Urothelium cell line (cell line): ENCODE results near the gene FNDC3B.
A peak's percentile ranks its signal among the peaks of the same experiment; 100 is the strongest.

Experiments used
- DNase-seq: peaks from one replicate; pipeline ENCODE4 v3.0.0; 2011; ENCODE audit warnings: low spot score, mixed read lengths
- FAIRE-seq: peaks from 2 replicates; lab custom pipeline; 2011; peaks lifted over from hg19 to GRCh38; lab: Jason Lieb, UNC

FNDC3B gene

DNA sequence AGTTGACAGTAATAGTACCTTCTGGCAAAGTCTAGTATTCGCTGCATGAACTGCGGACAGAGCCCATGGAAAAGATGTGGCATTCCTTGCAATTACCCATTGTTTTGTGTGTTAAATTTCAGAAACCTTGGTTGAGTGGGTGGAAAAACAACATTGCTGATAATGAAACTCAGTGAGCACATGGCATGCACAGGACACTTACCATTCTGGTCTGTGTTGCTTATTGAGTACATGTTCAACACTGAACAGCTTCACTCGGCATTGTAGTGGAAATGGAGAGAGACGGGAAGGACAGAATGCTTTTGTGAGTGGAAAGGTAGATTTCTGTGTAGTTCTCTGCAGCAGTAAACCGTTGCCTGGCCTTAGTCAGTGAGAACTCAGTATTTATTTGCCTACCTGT lies 165.3 kb downstream of the FNDC3B start:
- no peak for FAIRE-seq

DNA sequence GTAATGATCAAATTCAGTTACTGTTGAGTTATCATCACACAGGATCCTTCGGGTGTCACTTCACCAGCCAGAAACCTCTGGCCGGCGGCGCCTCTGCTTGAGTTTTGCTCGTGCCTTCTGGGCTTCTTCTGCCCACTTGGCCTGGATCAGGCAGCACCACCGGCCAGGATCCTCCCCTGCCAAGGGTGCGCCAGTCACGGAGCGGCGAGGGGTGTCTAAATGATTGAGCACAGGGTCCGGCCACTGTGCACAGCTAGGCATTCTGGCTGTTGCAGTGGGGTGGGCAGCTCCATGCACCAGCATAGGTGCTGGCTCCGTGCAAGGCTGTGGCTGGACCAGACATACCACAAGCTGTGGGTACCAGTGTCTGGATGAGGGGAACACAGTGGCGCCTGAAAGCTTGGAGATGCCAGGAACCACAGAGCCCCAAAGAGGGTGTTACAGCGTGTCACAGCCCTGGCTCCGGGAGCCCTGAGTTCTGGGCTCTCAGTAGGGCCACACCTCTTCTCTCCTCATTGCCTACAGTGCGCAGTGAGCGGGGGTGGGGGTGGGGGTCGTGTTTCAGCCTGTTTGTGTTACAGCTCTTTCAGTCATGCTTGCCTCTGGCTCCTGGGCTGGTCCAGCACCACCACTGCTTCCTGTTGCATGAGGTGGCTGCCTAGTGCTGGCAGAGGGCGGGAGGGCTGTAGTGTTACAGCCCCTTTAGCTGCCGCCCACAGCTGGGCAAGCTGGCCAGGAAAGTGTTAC lies 169.4 kb downstream of the FNDC3B start:
- no peak for FAIRE-seq
- DNase-seq: no peak

More for the DNA sequence above, 165.3 kb downstream of the FNDC3B start:
- DNase-seq: no peak

DNA sequence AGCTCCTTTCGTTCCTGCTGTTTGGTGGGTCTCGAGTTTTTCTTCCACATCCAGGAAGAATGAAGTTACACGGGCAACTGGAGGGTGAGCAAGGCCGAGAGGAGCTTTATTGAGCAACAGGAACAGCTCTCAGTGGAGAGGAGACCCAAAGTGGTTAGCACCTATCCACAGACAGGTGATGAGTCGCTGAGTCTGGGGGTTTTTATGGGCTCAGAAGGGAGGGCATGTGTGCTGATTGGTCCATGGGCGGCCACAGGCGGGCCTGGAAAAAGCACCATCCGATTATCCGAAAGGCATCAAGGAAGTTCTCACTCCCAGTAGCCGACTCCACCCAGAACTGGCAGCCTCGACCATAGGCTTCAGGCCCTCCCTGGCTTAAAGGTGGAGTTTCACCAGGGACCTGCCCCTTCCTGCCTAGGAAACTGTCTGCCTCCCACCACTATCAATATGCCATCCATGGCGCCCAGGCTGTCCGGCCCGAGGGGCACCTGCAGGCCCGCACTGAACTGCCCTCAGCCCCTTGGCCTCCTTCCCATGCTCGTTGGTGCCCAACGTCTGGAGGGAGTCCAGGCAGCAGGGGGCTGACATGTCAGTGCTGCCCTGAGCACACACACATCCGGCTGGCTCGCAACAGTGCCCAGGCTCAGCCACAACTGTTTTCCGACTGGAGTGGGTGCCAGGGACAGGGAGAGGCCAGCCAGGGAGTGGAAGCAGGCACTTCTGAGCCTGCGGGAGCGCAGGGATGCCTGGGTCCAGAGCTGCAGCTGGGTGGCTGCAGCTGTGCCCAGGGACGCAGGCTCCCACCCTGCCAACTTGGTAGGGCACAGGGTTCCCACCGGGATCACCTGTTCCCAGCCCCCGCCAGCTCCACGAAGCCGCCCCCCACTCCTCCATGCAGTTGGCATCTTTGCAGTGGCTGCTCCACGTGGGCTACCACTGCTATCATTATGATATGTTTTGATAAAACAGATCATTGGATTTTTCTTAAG lies 170.2 kb downstream of the FNDC3B start:
- DNase-seq (no peak), FAIRE-seq (no peak)

DNA sequence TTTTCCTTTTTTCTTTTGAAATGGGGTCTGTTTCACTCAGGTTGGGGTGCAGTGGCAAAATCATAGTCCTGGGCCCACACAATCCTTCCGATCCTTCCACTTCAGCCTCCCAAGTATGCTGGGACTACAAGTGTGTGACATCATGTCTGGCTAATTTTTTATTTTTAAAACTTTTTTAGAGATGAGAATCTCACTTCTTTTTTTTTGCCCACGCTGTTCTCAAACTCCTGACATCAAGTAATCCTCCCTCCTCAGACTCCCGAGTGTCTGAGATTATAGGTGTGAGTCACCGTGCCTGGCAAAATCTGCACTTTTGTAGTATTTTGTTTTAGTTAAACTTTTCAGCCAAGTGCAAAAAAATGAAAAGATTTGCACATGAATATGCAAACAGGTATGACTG lies 171.0 kb downstream of the FNDC3B start:
- no peak for DNase-seq
- no peak for FAIRE-seq

DNA sequence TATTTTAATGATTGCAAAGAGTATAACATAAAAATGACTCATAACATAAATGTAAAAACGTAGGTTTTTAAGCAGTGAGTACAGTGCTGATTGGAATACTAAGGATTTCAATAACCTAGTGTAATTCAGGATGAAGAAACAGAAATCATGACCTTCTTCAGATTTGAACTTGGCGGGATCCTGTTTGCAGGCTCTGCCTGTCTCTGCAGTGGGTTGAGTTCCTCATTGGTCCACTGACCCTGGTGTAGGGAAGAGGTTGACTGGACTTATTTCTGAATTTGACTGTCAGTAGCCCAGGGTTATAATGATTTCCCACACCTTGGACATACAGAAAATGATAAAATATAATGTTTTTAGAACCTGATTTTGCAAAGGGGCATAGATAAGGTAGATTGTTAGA lies 171.7 kb downstream of the FNDC3B start:
- no peak for FAIRE-seq

DNA sequence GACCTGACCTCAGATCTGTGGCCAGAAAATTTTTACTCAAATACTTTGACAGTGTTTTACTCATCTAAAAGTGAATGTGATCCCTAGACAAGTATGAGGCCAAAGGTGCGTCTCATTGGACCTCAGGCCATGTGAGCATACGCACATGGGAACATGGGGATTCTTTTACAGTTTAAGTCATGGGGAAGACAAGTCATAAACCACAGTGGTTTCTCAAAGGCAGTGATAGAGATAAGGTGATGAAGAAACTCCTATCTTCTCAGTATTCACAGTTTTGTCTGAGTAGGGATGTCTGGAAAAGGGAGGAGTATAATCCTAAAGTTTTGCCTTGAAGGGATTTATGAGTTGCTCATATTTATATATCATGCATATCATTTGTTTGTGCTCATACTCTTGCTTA lies 173.8 kb downstream of the FNDC3B start:
- DNase-seq: no peak
- no peak for FAIRE-seq

More for the DNA sequence above, 171.7 kb downstream of the FNDC3B start:
- no peak for DNase-seq

DNA sequence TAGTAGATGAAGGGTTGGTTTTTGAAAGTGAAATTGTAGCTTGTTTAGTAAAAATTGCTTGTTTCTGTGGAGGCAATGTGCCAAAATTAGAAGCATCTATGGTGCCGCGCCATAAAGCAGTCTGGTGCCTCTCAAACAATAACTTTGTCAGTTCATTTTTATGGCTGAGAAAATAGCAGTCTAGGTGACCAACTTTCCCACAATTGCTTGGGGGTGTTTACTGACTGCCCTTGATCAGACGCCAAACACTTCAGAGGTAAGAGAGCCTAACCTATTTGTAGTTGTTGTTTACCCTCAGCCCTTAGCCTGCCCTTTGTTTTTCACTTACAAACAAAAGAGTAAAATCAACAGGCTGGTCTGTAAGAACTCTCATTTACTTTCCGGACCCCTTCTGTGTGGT lies 174.5 kb downstream of the FNDC3B start:
- DNase-seq (no peak), FAIRE-seq (no peak)

DNA sequence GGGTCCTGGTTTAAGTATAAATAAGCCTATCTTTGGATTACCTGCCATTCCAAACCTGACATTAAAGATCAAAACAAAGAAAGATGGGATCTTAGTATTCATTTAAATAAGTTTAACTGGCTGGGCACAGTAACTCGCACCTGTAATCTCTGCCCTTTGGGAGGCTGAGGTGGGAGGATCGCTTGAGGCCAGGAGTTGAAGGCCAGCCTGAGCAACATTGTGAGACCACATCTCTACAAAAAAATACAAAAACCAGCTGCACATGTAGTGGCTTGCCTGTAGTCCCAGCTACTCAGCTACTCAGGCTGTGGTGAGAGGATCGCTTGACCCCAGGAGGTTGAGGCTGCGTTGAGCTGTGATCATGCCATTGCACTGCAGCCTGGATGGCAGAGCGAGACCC lies 176.9 kb downstream of the FNDC3B start:
- FAIRE-seq (no peak), DNase-seq (no peak)

DNA sequence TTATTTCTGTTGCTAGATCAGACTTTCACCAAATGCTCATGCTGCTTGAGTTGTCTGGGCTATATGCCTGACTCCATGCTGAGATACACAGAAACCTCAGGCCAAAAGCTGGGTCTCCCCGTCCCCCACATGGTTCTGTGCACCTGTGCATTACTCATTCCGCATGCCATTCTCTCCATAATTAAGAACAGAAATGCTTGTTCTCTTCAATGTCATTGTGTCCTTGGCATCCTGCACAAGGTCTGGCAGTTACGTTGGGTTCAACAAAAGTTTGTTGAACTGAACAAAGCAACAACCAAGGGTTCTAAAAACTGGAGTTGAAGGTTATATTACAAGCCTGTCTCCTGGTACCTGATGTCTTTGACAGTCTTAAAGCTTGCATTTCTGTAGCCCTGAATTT lies 177.5 kb downstream of the FNDC3B start:
- DNase-seq: no peak
- no peak for FAIRE-seq

DNA sequence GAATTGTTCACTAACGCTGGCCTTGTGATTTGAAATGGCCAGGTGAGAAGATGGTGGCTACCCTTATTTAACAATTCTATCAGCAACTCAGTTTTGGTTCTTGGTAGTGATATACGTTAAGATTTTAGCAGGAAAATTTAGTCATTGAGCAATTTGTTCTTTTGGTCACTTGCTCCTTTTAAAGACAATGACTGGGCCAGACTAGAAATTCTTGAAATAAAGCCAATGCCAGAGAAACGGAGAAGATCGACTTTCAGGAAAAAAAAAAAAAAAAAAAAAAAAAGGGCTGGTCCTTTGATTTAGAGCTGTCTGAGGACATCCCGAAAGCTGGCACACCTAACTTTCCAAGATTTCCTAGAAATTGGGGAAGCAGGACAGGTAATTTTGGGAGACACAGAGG lies 178.5 kb downstream of the FNDC3B start:
- no peak for FAIRE-seq
- DNase-seq: peak; percentile 21

DNA sequence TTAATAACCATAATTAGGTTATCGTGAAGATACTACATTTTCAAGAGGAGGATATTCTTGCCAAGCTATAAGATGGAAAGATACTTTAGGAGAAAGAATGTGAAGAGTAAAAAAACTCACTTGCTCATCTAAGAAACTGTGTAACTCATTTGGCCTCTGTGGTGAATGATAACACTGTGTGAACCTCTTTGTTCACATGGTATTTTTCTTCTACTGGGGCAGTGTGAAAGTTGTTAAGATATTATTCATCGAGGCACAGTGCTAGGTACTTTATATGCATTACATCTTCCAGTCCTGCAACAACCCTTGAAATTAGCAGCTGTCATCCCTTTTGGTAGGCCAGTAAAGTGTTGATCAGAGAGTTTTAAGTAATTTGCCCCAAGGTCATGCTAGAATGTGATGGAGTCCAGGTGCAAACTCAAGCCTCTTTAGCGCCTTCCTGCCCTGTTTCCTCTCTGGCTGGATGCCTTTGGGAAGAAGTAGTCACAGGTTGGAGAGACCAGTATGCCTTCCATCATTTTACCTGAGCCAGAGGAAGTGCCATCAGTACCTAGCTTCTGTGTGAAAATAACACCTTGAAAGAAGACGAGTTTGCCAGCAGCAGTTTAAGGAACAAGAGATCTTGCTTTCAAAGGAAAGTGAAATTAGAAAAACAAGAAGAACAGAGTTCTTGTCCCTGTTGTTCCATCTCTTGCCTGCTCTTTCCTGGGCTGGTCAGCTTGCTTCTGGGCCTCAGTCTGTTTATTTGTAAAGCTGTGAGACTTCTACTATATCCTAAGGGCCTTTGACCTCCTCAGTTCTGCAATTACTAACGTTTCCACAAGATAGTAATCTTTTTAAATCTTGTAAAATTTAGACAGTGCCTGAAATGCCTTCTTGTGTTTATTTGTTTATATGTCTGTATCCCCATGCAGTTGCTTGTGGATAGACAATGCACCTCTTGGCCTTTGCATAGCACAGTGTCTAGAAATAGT lies 179.3 kb downstream of the FNDC3B start:
- no peak for DNase-seq
- no peak for FAIRE-seq

DNA sequence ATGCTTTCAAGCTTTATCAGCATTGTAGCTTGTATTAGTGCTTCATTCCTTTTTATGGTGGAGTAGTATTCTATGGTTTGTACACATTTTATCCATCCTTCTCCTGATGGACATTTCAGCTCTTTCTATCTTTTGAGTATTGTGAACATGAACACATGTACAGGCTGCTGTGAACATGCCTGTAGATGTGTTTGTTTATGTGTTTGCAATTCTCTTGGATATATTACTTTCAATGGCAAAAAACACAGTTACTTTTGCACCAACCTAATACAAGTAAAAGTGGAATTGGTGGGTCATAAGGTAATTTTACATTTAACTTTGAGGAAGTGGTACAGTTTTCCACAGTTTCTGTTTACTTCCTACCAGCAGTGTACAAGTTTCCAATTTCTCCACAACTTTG lies 180.4 kb downstream of the FNDC3B start:
- DNase-seq (no peak), FAIRE-seq (no peak)

DNA sequence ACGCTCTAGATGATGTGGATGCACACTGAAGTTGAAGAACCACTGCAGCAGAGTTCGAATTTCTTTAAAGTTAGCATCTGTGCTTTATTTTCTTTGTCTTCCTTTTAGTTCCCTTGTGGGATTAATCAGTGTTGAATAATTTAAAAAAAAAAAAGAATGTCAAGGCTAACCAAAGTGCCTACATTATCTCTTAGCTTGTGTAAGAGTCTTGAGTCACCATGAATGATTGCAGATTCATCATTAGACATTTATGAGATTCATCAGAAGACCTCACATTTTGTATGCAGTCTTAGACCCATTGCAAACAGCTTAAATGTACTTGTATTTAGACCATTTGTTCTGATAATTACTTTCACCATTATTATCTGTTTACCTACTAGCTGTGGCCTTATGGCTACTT lies 182.2 kb downstream of the FNDC3B start:
- FAIRE-seq (no peak), DNase-seq (no peak)

DNA sequence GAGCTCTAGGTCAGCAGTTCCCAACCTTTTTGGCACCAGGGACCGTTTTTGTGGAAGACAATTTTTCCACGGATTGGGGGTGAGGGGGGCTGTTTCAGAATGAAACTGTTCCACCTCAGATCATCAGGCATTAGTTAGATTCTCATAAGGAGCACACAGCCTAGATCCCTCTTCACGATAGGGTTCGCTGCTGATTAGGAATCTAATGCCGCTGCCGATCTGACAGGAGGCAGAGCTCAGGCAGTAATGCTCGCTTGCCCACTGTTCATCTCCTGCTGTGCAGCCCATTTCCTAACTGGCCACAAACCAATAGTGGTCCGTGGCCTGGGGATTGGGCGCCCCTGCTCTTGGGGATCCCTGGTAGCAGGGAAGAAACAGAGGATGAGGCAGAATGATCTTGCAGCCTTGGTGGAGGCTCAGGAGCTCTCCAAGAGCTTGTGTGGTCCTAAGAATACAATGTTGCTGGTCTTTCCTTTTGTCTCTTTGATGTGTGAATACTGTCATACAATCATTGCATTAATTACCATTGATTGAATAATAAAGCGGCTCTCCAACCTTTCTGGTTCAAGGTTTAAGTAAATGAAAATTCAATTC lies 183.2 kb downstream of the FNDC3B start:
- no peak for DNase-seq
- FAIRE-seq: no peak

DNA sequence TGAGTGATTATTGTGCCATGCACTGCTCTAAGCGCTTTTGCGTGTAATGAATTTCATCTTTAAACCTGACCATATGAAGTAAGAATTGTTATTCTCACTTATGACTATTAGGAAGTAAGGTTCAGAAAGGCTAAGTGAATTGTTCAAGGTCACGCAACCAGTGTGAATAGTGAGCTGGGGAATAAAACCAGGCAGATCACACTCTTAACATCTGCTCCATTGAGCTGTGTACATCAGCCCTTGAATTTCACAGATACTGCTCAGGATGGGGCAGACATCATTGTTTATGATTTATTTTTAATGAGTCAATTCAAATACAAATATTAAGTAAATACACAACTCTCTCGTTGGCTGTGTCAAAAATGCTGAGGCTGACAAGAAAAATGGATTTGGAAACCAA lies 184.5 kb downstream of the FNDC3B start:
- FAIRE-seq (no peak), DNase-seq (no peak)

DNA sequence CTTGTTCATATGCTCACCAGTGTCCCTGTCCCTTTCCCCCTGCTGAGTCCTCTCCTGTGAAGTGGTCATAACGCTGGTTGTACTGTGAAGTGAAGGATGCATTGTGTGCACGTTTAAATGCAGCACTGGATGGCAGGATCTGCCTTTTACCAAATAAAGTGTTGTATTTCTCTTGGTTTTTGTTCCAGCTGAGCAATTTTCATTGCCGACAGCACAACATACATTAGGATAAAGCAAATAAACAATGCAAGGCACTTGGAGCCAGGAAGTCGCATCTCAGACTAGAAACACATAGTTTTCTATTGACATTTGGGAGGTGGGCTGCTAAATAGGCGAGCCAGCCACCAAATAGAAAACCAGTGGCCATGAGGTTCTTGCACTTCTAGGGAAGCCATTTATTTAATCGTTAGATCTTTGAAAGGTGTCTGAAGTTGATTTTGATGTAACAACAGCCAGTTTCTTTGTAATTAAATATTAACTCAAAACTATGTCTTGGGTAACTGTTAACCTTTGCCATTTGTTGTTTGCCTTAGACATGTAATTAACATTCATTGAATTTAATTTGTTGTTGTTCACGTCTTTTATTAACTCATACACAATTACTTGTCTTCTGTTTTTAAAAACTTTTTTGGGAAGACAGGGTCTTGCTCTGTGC lies 185.3 kb downstream of the FNDC3B start:
- DNase-seq (no peak), FAIRE-seq (no peak)

DNA sequence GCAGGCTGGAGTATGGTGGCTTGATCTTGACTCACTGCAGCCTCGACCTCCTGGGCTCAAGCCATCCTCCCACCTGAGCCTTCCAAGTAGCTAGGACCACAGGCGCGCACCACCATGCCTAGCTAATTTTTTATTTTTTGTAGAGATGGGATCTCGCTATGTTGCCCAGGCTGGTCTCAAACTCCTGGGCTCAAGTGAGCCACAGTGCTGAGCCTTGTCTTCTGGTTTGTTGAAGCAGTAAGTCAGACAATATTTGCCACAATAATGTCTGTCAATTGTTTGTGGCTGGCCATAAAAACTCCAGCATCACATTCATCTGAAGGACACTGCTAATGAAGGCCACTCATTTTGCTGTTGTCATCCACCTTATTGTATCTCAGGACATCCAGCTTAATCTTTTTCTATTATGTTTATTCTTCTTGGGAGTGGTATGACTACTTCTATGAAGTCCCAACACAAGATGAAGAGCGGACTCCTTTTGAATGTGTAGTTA lies 185.9 kb downstream of the FNDC3B start:
- FAIRE-seq (no peak), DNase-seq (no peak)

DNA sequence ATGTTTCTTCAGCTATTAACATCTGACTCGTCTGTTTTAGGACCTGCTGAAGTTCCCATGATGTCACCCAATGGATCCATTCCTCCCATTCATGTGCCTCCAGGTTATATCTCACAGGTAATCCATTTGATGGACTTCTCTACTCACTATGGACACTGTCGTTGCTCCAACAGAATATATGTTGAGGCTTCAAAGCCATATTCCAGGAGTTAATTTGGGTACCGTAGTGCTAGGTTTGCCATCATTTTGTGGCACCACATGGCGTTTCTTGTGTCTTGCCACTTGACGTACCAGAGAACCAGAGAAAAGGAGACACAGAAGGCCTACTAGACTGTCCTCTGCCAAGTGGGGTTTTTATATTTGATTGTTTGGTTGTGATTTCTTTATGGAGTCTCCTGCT lies 187.5 kb downstream of the FNDC3B start:
- no peak for DNase-seq
- no peak for FAIRE-seq

DNA sequence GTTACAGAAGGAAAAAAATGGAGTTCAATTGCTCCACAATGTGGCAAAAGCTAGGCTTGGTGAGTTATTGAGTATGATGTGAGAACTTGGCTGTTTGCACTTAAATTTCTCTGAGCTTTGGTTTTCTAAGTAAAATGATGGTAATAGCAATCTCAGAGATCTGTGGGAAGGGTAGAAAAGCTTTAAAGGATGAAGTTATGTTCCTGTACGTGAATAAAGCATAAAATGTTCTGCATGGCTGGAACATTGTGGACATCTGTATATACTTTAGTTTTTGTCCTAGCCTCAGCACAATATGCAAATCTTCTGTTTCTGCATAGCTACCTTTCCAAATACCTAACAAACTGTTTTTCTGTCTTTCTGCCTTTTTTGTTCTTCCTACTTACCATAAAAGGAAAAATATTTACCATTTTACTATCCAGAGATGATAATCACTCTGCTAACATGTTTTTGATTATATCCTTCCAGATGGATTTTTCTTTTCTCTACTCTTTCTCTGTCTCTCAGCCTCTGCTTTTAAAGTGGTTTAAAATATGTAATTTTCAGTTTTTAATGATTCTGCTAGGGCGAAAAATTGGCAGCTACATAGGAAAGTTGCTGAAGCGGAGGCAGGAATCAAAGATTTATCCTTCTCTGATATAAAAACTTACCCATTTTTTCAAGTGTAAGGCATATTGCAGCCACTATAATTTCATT lies 188.1 kb downstream of the FNDC3B start:
- FAIRE-seq (no peak), DNase-seq (no peak)
